Osteocyte (in vitro differentiated cells): ENCODE results near the gene SPAG9. TPM values are rescaled to one million over a fixed set of nuclear protein-coding genes. Genes with fewer than 3 reads are reported as not detected.

ENCODE experiments used
- DNase-seq: peaks from one replicate; pipeline ENCODE4 v3.0.0; 2021; ENCODE audit warnings: mixed read lengths; ENCODE audit not compliant: unreplicated experiment; ENCODE audit errors: extremely low spot score
- H3K27ac Mint-ChIP-seq: one replicate; pipeline ENCODE4 v1.8.0; 2021; ENCODE audit warnings: mild to moderate bottlenecking, mixed read lengths; ENCODE audit not compliant: unreplicated experiment
- H3K27me3 Mint-ChIP-seq: one replicate; pipeline ENCODE4 v1.8.0; 2021; ENCODE audit warnings: mixed read lengths; ENCODE audit not compliant: unreplicated experiment
- H3K36me3 Mint-ChIP-seq: one replicate; pipeline ENCODE4 v1.8.0; 2021; ENCODE audit warnings: mixed read lengths; ENCODE audit not compliant: unreplicated experiment
- H3K4me1 Mint-ChIP-seq: one replicate; pipeline ENCODE4 v1.8.0; 2021; ENCODE audit warnings: mixed read lengths; ENCODE audit not compliant: unreplicated experiment
- H3K4me3 Mint-ChIP-seq: one replicate; pipeline ENCODE4 v1.8.0; 2021; ENCODE audit warnings: mild to moderate bottlenecking, moderate library complexity, mixed read lengths; ENCODE audit not compliant: unreplicated experiment
- H3K9me3 Mint-ChIP-seq: one replicate; pipeline ENCODE4 v1.8.0; 2021; ENCODE audit warnings: mixed read lengths; ENCODE audit not compliant: unreplicated experiment
- CTCF ChIP-seq: fragments of 200-600 bp; sonication (generic); IDR thresholded peaks from 2 replicates; pipeline ENCODE4 v1.5.0; 2021; ENCODE audit warnings: antibody characterized with exemption, mild to moderate bottlenecking, moderate library complexity
- total RNA-seq: library from RNA; stranded (reverse); gene quantifications from 2 replicates; pipeline ENCODE4 v1.2.1, GENCODE V29; 2021

The SPAG9 gene
- total RNA-seq, 1 donor from 2014 or later = 100 TPM

- Mint-ChIP-seq H3K9me3 (no peaks in the 10 kb centered on the region), H3K4me3 (peak overlapping the region; percentile 70), H3K4me1 (peaks cover 33% of the 10 kb centered on the region), H3K27me3 (no peaks in the 10 kb centered on the region), H3K36me3 (peaks cover 6% of the 10 kb centered on the region), H3K27ac (peak overlapping the region; percentile 96)
- no peak for TF ChIP-seq CTCF
- DNase-seq = no peak
These were observed 91.5 kb downstream of the SPAG9 start for GRCh38 chr17:51029142-51029541.

GRCh38 chr17:51028176-51028863 is 92.3 kb downstream of the SPAG9 start:
- no peak for TF ChIP-seq CTCF
- H3K27ac Mint-ChIP-seq = no peak overlapping the region

DNA sequence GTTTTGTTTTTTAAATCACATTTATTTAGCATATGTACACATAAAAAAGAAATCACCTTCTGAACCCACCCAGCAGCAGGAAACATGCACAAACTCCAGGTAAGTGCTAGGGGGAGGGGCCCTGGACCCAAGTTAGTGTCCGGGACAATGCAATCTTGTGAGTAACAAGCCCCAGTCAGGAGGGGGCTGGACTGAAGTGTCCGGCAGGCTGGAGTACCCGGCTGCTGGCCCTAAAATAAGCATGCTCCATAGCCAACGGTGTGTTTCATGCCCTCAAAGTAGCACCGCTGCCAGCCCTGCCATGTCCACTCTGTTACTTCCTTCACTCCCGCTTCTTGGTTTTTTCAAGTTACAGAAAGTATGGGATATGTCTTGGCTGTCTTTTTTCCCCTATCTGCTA is 102.1 kb downstream of the SPAG9 start:
- Mint-ChIP-seq H3K27me3 (no peaks in the 10 kb centered on the region), H3K36me3 (peaks cover 25% of the 10 kb centered on the region), H3K9me3 (no peaks in the 10 kb centered on the region), H3K4me1 (peaks cover 21% of the 10 kb centered on the region), H3K27ac (no peak overlapping the region), H3K4me3 (no peak overlapping the region)
- no peak for TF ChIP-seq CTCF
- DNase-seq = no peak

More at GRCh38 chr17:51028176-51028863, 92.3 kb downstream of the SPAG9 start:
- Mint-ChIP-seq H3K4me3 (no peak overlapping the region), H3K27me3 (no peaks in the 10 kb centered on the region), H3K36me3 (peaks cover 6% of the 10 kb centered on the region), H3K9me3 (no peaks in the 10 kb centered on the region), H3K4me1 (peaks cover 30% of the 10 kb centered on the region)
- no peak for DNase-seq

- no peak overlapping the region for H3K4me3 Mint-ChIP-seq
- H3K4me1 Mint-ChIP-seq = peaks cover 21% of the 10 kb centered on the region
- no peaks in the 10 kb centered on the region for H3K27me3 Mint-ChIP-seq
- TF ChIP-seq CTCF = no peak
- H3K27ac Mint-ChIP-seq = peak overlapping the region; percentile 9
- H3K9me3 Mint-ChIP-seq = no peaks in the 10 kb centered on the region
- H3K36me3 Mint-ChIP-seq = peaks cover 25% of the 10 kb centered on the region
- DNase-seq = no peak
These were observed 103.4 kb downstream of the SPAG9 start for GRCh38 chr17:51017270-51017669.

DNA sequence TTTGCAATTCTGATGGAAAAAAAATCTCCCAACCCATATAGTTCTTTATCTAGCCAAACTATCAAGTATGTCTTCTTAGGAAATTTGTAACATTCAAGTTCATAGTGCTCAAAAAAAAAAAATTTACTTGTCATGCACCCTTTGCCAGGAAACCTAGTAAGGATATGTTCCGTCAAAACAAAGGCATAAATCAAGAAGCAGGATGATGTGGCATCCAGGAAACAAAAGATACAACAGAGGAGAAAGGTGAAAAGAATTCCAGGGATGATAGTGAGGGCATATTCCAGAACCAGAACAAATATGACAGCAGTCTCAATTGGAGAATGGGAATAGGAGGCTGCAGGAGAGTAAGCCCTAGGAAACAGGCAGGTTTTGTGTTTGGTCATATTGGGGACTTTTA is 104.6 kb downstream of the SPAG9 start:
- peaks cover 25% of the 10 kb centered on the region for H3K36me3 Mint-ChIP-seq
- DNase-seq = no peak
- no peaks in the 10 kb centered on the region for H3K9me3 Mint-ChIP-seq
- H3K27ac Mint-ChIP-seq = peak overlapping the region; percentile 94
- no peak overlapping the region for H3K4me3 Mint-ChIP-seq
- peaks cover 21% of the 10 kb centered on the region for H3K4me1 Mint-ChIP-seq
- no peak for TF ChIP-seq CTCF
- no peaks in the 10 kb centered on the region for H3K27me3 Mint-ChIP-seq
